ENCODE measurements around the gene CMTM4. TPM values are rescaled to one million over a fixed set of nuclear protein-coding genes. Genes with fewer than 3 reads are reported as not detected.
A peak's percentile ranks its signal among the peaks of the same experiment; 100 is the strongest.

CMTM4 gene
- total RNA-seq, 1 experiment from 2014 or later, result 110 TPM

GRCh38 chr16:66580605-66581209, 115.8 kb downstream of the CMTM4 start:
- peaks cover 5% of the 10 kb centered on the region for H3K36me3 Mint-ChIP-seq (ENCODE audit: insufficient read depth, unreplicated experiment)
- H3K27me3 Mint-ChIP-seq (ENCODE audit: unreplicated experiment), result no peaks in the 10 kb centered on the region
- no TSS peak for BruUV-seq (replicated peaks)
- no peak for TF ChIP-seq CTCF (IDR thresholded peaks at IDR 0.05; ENCODE audit: unreplicated experiment)
- intact Hi-C loops (cut with micrococcal nuclease; ENCODE audit: unreplicated experiment), result no loop called here
- H3K27ac Mint-ChIP-seq (ENCODE audit: unreplicated experiment), result peak overlapping the region; percentile 31
- CTCF ChIA-PET, result interaction anchor here (0.5 to 1.6 kb wide), 3 partner anchors 11 to 59 kb away, joined by 3 to 5 read pairs (median 4); no protein-coding TSS in a partner anchor
- H3K4me3 Mint-ChIP-seq (ENCODE audit: low read depth, unreplicated experiment), result no peak overlapping the region
- no peaks in the 10 kb centered on the region for H3K9me3 Mint-ChIP-seq (ENCODE audit: low read depth, unreplicated experiment)
- peaks cover 29% of the 10 kb centered on the region for H3K4me1 Mint-ChIP-seq (ENCODE audit: low read depth, unreplicated experiment)
- DNase-seq, result no peak

DNA sequence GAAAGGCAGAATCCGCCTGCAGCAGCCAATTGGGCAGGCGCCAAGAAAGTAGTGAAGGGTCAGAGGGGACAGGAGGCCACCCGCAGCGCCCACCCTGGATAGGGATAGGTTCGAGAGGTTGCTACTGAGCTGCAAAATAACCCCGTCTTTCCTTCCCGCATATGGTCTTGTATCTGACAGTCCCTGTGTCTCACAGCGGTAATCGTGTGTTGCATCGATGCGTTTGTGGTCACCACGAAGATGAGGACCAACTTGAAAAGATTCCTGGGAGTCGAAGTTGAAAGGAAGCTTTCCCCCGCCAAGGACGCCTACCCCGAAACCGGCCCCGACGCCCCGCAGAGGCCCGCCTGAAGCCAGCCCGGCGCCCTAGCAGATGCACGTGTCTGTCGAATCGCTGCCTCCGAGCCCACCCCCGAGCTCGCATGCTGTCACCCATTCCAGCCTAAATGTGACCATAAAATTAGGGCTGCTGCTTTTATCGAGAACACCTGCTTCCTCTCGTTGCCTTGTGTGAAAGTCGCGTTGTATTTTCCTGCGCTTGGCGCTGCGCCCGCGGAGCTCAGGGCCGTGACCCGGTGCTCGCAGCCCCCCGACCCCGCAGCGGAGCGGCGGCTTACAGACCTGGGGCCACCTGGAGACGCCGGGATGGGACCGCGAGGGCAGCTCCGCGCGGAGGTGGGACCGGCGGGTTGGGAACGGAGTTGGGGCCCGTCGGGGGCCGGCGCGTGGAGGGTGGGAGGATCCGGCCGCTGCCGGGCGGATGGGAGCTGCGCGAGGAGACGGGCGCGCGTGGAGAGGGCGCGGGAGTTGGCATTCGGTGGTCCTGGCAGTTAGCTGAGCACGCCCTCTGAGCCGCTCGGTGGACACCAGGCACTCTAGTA, 117.7 kb downstream of the CMTM4 start, which contains the start of gene CMTM2:
Gene CMTM2, plus strand, starts transcription at position 813 of the 881 bp plus-strand sequence. CDS start 145 bp downstream, outside the sequence.
- Mint-ChIP-seq H3K4me1 (ENCODE audit: low read depth, unreplicated experiment) (peaks cover 29% of the 10 kb centered on the region), H3K4me3 (ENCODE audit: low read depth, unreplicated experiment) (no peak within 1 kb of the TSS), H3K27me3 (ENCODE audit: unreplicated experiment) (no peaks in the 10 kb centered on the region), H3K9me3 (ENCODE audit: low read depth, unreplicated experiment) (no peaks in the 10 kb centered on the region), H3K36me3 (ENCODE audit: insufficient read depth, unreplicated experiment) (peaks cover 5% of the 10 kb centered on the region), H3K27ac (ENCODE audit: unreplicated experiment) (no peak within 1 kb of the TSS)
- BruUV-seq (replicated peaks), result no TSS peak
- no peak for TF ChIP-seq CTCF (IDR thresholded peaks at IDR 0.05; ENCODE audit: unreplicated experiment)
- no peak for DNase-seq
- CTCF ChIA-PET, result no interaction called here
- intact Hi-C loops (cut with micrococcal nuclease; ENCODE audit: unreplicated experiment), result no loop called here

DNA sequence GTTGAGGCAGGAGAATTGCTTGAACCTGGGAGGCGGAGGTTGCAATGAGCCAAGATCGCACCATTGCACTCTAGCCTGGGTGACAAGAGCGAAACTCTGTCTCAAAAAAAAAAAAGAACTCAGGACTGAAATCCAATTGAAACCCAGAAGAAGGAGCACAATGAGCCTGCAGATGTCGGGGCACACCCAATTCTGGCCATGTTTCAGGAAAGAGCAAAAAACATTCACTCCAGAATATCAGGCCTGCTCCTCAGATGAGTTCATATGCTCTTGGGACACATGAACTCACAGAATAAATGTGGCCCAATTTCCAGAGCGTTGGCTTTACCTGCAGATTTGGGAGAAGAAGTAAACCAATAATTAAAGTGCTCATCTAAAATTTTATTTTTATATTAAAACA, 120.2 kb downstream of the CMTM4 start:
- Mint-ChIP-seq H3K27ac (ENCODE audit: unreplicated experiment) (no peak overlapping the region), H3K9me3 (ENCODE audit: low read depth, unreplicated experiment) (no peaks in the 10 kb centered on the region), H3K4me3 (ENCODE audit: low read depth, unreplicated experiment) (no peak overlapping the region), H3K36me3 (ENCODE audit: insufficient read depth, unreplicated experiment) (peaks cover 21% of the 10 kb centered on the region), H3K4me1 (ENCODE audit: low read depth, unreplicated experiment) (peaks cover 20% of the 10 kb centered on the region), H3K27me3 (ENCODE audit: unreplicated experiment) (no peaks in the 10 kb centered on the region)
- BruUV-seq (replicated peaks), result no TSS peak
- DNase-seq, result no peak
- CTCF ChIA-PET, result interaction anchor here (1.1 kb wide), 1 partner anchor 13 kb away, joined by 4 read pairs; no protein-coding TSS in a partner anchor
- intact Hi-C loops (cut with micrococcal nuclease; ENCODE audit: unreplicated experiment), result no loop called here
- no peak for TF ChIP-seq CTCF (IDR thresholded peaks at IDR 0.05; ENCODE audit: unreplicated experiment)

GRCh38 chr16:66575060-66575459, 121.5 kb downstream of the CMTM4 start:
- BruUV-seq (replicated peaks), result no TSS peak
- H3K4me1 Mint-ChIP-seq (ENCODE audit: low read depth, unreplicated experiment), result peaks cover 7% of the 10 kb centered on the region
- H3K27ac Mint-ChIP-seq (ENCODE audit: unreplicated experiment), result no peak overlapping the region
- H3K36me3 Mint-ChIP-seq (ENCODE audit: insufficient read depth, unreplicated experiment), result peaks cover 28% of the 10 kb centered on the region
- DNase-seq, result no peak
- no peak for TF ChIP-seq CTCF (IDR thresholded peaks at IDR 0.05; ENCODE audit: unreplicated experiment)
- intact Hi-C loops (cut with micrococcal nuclease; ENCODE audit: unreplicated experiment), result no loop called here
- H3K27me3 Mint-ChIP-seq (ENCODE audit: unreplicated experiment), result no peaks in the 10 kb centered on the region
- no peak overlapping the region for H3K4me3 Mint-ChIP-seq (ENCODE audit: low read depth, unreplicated experiment)
- CTCF ChIA-PET, result interaction anchor here (0.6 to 1.1 kb wide), 3 partner anchors 12 to 168 kb away, joined by 3 to 4 read pairs (median 4); no protein-coding TSS in a partner anchor
- no peaks in the 10 kb centered on the region for H3K9me3 Mint-ChIP-seq (ENCODE audit: low read depth, unreplicated experiment)

All from Calu3 (cell line).